Measurements from ENCODE around the gene DBN1. TPM values are rescaled to one million over a fixed set of nuclear protein-coding genes. Genes with fewer than 3 reads are reported as not detected.

DBN1 gene
- total and polyA plus RNA-seq, 3 experiments from 2014 or later, result 28.1 to 50.5 (median 47.9) TPM

DNA sequence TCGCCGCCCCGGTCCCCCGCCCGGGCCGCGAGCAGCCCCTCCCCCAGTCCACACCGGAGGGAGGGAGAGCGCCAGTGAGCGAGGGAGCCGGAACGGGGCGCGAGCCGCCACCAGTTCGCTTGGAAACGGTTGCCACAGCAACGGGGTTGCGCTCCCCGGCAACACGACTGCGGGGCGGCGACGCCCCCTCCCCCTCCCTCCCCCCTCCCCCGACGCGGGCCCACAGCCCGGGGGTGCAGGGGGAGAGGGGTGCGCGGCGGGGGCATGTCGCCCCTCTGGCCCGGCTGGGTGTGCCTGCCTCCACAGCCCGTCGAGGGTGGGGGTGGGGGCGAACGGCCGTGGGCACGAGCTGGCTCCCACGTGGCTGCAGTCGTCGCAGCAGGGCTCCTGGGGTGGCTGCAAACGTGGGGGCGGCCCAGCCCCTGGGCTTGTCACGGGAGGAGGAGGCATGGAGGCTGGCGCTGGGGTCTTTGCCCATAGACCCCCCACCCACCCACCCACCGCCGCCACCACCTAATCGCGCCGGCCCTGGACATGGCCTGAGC is 26.3 kb downstream of the DBN1 start:
- Mint-ChIP-seq H3K27ac (peak overlapping the region in 3 of 8 donors; percentile 79 to 97 (median 90)), H3K27me3 (no peaks in the 10 kb centered on the region), H3K4me1 (peaks cover 41 to 59% (median 42%) of the 10 kb centered on the region in 3 donors), H3K4me3 (peak overlapping the region in 5 of 7 donors; percentile 63 to 78 (median 72)), H3K9me3 (no peaks in the 10 kb centered on the region), H3K36me3 (peaks cover 0 to 12% (median 0%) of the 10 kb centered on the region in 3 donors)
- peak overlapping the region; percentile 37 for H3K4me3 ChIP-seq (ENCODE audit: low read length)
- peaks cover under 1% of the 10 kb centered on the region for H3K36me3 ChIP-seq (ENCODE audit: insufficient read depth, low read length)
- DNase-seq, result peak; percentile 67 to 91 (median 81)
- peaks cover 32% of the 10 kb centered on the region for H3K4me1 ChIP-seq (ENCODE audit: insufficient read depth, low read length)
- no peaks in the 10 kb centered on the region for H3K9me3 ChIP-seq (ENCODE audit: low read length)
- ChIA-PET CTCF (interaction anchor here (1.1 to 20.8 kb wide), 8 partner anchors 10 to 137 kb away, joined by 3 to 326 read pairs (median 6); partner anchors contain the start of genes F12, GRK6 and PFN3), POLR2A (interaction anchor here (0.6 to 8.6 kb wide), 9 partner anchors 8 to 314 kb away, joined by 3 to 154 read pairs (median 9); partner anchors contain the start of genes GRK6 and LMAN2)
- H3K27ac ChIP-seq (ENCODE audit: low read depth, low read length), result peak overlapping the region; percentile 66
- no peaks in the 10 kb centered on the region for H3K27me3 ChIP-seq (ENCODE audit: insufficient read depth, low read length, poor library complexity, severe bottlenecking)

DNA sequence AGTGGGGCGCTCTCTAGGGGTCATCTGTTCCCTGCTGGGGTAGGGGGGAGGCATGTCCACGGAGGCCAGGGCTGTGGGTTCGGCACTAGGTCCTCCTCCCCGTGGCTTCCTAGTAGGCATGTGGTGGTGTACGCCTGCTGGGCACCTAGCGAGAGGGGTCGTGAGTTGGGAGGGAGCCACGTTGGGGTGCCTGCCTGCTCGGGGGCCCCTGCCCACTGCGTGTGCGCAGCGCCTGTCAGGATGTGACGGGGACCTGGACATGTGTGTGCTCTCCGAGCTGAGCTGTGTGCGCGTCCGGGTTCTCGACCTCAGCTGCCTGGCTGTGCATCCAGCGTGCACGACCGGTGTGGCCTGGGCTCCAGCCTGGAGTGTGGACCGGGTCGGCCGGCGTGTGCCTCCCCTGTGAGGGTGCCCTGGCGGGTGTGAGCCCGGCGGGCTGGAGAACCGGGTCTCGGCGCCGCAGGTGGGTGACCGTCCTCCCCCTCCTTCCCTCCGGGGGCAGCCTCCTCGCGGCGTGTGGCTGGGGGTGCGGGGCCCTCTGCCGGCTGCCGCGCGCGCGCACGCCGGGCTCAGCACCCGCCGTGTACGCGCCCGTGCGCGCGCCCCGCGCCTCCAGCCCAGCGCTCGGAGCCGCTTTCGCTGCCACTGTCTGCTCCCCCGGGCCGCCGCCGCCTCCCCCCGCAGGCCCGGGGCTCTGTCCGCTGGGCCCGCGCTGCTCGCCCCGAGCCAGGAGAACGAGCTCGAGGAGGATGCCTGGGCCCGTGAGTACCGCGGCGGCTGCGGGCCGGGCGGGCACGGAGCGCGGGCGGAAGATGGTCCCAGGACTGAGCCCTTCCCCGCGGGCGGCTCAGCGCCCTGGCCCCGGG is 27.0 kb downstream of the DBN1 start, which contains the start of gene PRR7:
Gene PRR7 (plus strand): TSS at position 615 of the 866 bp plus-strand sequence. CDS start 8,254 bp downstream, outside the sequence.
- Histone ChIP-seq H3K9me3 (ENCODE audit: low read length) (no peaks in the 10 kb centered on the region), H3K4me1 (ENCODE audit: insufficient read depth, low read length) (peaks cover 32% of the 10 kb centered on the region), H3K4me3 (ENCODE audit: low read length) (peak within 1 kb of the TSS; percentile 56), H3K36me3 (ENCODE audit: insufficient read depth, low read length) (peaks cover 8% of the 10 kb centered on the region), H3K27me3 (ENCODE audit: insufficient read depth, low read length, poor library complexity, severe bottlenecking) (no peaks in the 10 kb centered on the region), H3K27ac (ENCODE audit: low read depth, low read length) (peak within 1 kb of the TSS; percentile 66)
- Mint-ChIP-seq H3K27me3 (no peaks in the 10 kb centered on the region), H3K27ac (peak within 1 kb of the TSS; percentile 83 to 100 (median 98)), H3K4me3 (peak within 1 kb of the TSS; percentile 74 to 92 (median 85)), H3K9me3 (no peaks in the 10 kb centered on the region), H3K36me3 (peaks cover 0 to 19% (median 0%) of the 10 kb centered on the region in 3 donors), H3K4me1 (peaks cover 39 to 55% (median 40%) of the 10 kb centered on the region in 3 donors)
- DNase-seq, result peak; percentile 58 to 85 (median 81)
- POLR2A ChIA-PET, result interaction anchor here (0.9 to 8.6 kb wide), 11 partner anchors 9 to 331 kb away, joined by 3 to 154 read pairs (median 7); partner anchors contain the start of genes GRK6 and LMAN2
- CTCF ChIA-PET, result interaction anchor here (0.6 to 20.8 kb wide), 15 partner anchors 8 to 137 kb away, joined by 3 to 326 read pairs (median 4); partner anchors contain the start of genes F12, GRK6 and PFN3

DNA sequence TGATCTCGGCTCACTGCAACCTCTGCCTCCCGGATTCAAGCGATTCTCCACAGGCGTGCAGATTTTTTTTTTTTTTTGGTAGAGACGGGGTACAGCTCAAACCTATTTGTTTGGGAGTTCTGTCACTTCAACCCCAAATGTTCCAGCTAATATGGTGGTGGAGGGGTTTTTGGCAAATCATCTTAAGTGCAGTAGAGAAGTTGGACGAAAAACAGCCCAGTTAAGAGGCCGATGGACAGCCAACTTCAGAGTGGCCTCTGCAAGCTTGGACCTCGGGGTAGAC is 27.6 kb downstream of the DBN1 start:
- H3K4me1 ChIP-seq (ENCODE audit: insufficient read depth, low read length), result peaks cover 35% of the 10 kb centered on the region

DNA sequence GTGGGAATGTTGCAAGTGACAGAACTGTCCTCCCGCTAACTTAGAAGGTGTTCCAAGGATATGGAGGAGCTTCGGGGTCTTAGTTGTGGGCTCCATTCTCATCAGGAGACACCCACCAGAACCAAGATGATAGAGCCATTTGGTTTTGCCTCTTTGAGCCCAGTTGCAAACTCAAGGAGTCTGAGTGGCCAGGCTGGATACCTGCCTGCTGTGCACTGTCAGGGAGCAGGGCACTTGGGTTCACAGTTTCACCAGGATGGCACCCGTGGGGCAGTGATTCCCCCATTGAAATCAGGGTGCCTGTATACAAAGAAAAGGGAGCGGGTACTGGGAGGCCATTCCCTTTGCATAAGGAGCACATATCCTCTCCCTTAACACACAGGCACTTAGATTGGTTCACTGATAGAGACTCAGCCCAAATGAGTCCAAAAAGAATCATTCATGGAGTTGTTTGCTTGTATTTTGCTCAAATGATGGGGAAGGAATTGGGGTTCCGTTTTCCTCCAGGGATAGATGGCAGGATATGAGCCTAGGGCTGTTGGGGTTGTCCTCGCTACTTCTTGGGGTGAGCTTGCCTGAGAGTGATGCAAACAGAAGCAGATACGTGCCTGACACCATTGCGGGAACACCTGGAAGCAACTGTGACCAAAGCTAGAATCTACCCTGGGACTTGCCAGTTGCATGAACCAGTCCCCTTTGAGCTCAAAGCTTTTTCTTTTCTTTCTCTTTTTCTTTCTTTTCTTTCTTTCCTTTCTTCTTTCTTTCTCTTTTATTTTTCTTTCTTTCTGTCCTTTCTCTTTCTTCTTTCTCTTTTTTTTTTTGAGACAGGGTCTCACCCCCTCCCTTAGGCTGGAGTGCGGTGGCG is 28.1 kb downstream of the DBN1 start:
- ChIA-PET POLR2A (interaction anchor here (0.9 to 8.6 kb wide), 11 partner anchors 8 to 330 kb away, joined by 3 to 154 read pairs (median 7); partner anchors contain the start of genes GRK6 and LMAN2), CTCF (interaction anchor here (0.8 to 20.8 kb wide), 14 partner anchors 7 to 136 kb away, joined by 3 to 326 read pairs (median 4); partner anchors contain the start of genes F12, GRK6 and PFN3)
- Mint-ChIP-seq H3K27ac (peak overlapping the region; percentile 83 to 100 (median 98)), H3K27me3 (no peaks in the 10 kb centered on the region), H3K36me3 (peaks cover 0 to 25% (median 0%) of the 10 kb centered on the region in 3 donors), H3K9me3 (no peaks in the 10 kb centered on the region), H3K4me1 (peaks cover 38 to 54% (median 39%) of the 10 kb centered on the region in 3 donors), H3K4me3 (peak overlapping the region; percentile 74 to 92 (median 85))
- peak overlapping the region; percentile 66 for H3K27ac ChIP-seq (ENCODE audit: low read depth, low read length)
- peaks cover 17% of the 10 kb centered on the region for H3K36me3 ChIP-seq (ENCODE audit: insufficient read depth, low read length)
- no peaks in the 10 kb centered on the region for H3K9me3 ChIP-seq (ENCODE audit: low read length)
- peak in 4 of 5 donors; percentile 42 to 61 (median 54) for DNase-seq
- H3K4me1 ChIP-seq (ENCODE audit: insufficient read depth, low read length), result peaks cover 41% of the 10 kb centered on the region
- peak overlapping the region; percentile 56 for H3K4me3 ChIP-seq (ENCODE audit: low read length)
- no peaks in the 10 kb centered on the region for H3K27me3 ChIP-seq (ENCODE audit: insufficient read depth, low read length, poor library complexity, severe bottlenecking)

More for the DNA sequence above, 27.6 kb downstream of the DBN1 start:
- peak overlapping the region; percentile 66 for H3K27ac ChIP-seq (ENCODE audit: low read depth, low read length)
- Mint-ChIP-seq H3K4me3 (peak overlapping the region; percentile 74 to 92 (median 85)), H3K4me1 (peaks cover 38 to 53% (median 38%) of the 10 kb centered on the region in 3 donors), H3K27ac (peak overlapping the region; percentile 83 to 100 (median 98)), H3K27me3 (no peaks in the 10 kb centered on the region), H3K36me3 (peaks cover 0 to 22% (median 0%) of the 10 kb centered on the region in 3 donors), H3K9me3 (no peaks in the 10 kb centered on the region)
- H3K36me3 ChIP-seq (ENCODE audit: insufficient read depth, low read length), result peaks cover 13% of the 10 kb centered on the region
- H3K4me3 ChIP-seq (ENCODE audit: low read length), result peak overlapping the region; percentile 56
- no peaks in the 10 kb centered on the region for H3K27me3 ChIP-seq (ENCODE audit: insufficient read depth, low read length, poor library complexity, severe bottlenecking)
- no peaks in the 10 kb centered on the region for H3K9me3 ChIP-seq (ENCODE audit: low read length)
- ChIA-PET POLR2A (interaction anchor here (0.9 to 8.6 kb wide), 10 partner anchors 9 to 331 kb away, joined by 3 to 154 read pairs (median 8); partner anchors contain the start of genes GRK6 and LMAN2), CTCF (interaction anchor here (0.6 to 20.8 kb wide), 13 partner anchors 9 to 136 kb away, joined by 3 to 326 read pairs (median 4); partner anchors contain the start of genes F12, GRK6 and PFN3)
- peak in 1 of 5 donors; percentile 35 for DNase-seq

DNA sequence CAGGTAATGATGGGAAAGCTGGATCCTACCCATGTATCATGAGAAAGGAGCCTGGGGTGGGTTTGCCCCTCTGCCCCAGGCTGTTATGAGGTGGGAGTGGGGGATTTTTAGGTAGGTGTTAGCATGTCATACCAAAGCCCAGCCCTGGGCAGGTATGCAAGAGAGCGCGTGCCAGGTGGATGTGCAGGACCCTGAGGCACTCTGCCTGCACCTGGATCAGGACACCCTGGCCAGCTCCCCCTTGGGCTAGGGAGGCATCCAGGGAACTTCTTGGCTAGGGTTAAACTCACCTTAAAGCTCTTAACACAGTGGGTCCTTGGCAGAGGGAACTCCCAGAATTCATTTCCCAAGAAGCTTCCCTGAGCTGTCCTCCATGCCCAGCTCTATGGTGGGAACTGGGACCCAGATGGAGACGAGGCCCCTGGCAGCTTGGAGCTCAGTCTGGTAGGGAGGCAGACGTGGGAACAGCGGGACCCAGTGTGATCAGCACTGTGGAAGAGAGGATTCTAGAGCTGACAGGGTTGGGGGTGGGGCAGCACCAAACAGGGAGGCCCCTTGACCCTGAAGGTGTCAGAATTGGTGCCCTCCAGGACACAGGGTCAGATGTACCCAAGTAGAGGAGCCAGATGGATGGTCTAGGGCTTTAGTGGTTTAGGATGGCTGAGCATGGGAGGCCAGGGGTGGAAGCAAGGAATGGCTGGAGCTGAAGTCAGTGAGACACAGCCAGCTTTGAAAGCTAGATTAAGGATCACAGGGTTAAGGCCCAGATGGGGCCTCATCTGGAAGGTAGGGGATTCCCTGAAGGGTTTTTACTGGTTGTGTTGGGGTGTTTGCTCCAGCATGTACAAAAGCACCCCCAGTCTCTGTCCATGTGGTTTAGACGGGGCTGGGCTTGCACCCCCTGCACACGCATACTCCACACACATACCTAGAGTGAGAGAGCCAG is 29.1 kb downstream of the DBN1 start:
- peak in 2 of 5 donors; percentile 38 to 55 for DNase-seq
- H3K4me3 ChIP-seq (ENCODE audit: low read length), result no peak overlapping the region
- H3K4me1 ChIP-seq (ENCODE audit: insufficient read depth, low read length), result peaks cover 50% of the 10 kb centered on the region
- Mint-ChIP-seq H3K9me3 (no peaks in the 10 kb centered on the region), H3K27me3 (no peaks in the 10 kb centered on the region), H3K36me3 (peaks cover 5 to 34% (median 6%) of the 10 kb centered on the region in 3 donors), H3K27ac (peak overlapping the region; percentile 83 to 100 (median 96)), H3K4me3 (peak overlapping the region in 6 of 7 donors; percentile 13 to 90 (median 68)), H3K4me1 (peaks cover 46 to 63% (median 48%) of the 10 kb centered on the region in 3 donors)
- CTCF ChIA-PET, result interaction anchor here (1.0 to 20.8 kb wide), 9 partner anchors 8 to 73 kb away, joined by 3 to 326 read pairs (median 5); partner anchors contain the start of genes F12, GRK6 and PFN3
- H3K9me3 ChIP-seq (ENCODE audit: low read length), result no peaks in the 10 kb centered on the region
- POLR2A ChIA-PET, result interaction anchor here (1.7 to 8.6 kb wide), 5 partner anchors 11 to 74 kb away, joined by 4 to 154 read pairs (median 57); partner anchors contain the start of gene GRK6
- no peaks in the 10 kb centered on the region for H3K27me3 ChIP-seq (ENCODE audit: insufficient read depth, low read length, poor library complexity, severe bottlenecking)
- peak overlapping the region; percentile 66 for H3K27ac ChIP-seq (ENCODE audit: low read depth, low read length)
- peaks cover 24% of the 10 kb centered on the region for H3K36me3 ChIP-seq (ENCODE audit: insufficient read depth, low read length)

Measured in CD8-positive, alpha-beta memory T cell (primary cell).